ENCODE measurements around the gene C9orf152.
"Not testable (repeated sequence)": the region's sequence is repeated elsewhere in the genome, so short reads cannot be mapped to it uniquely, and the experiment has no call there.

Gene C9orf152, protein sequence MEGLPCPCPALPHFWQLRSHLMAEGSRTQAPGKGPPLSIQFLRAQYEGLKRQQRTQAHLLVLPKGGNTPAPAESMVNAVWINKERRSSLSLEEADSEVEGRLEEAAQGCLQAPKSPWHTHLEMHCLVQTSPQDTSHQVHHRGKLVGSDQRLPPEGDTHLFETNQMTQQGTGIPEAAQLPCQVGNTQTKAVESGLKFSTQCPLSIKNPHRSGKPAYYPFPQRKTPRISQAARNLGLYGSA

GRCh38 chr9:110208031-110208430 lies at the start of gene C9orf152:
C9orf152 (minus strand) TSS chr9:110208159; CDS start chr9:110207579, 580 bp downstream.
- DNase-seq = no peak

GRCh38 chr9:110257097-110257841 lies 49.3 kb upstream of the C9orf152 start:
- DNase-seq = no peak

DNA sequence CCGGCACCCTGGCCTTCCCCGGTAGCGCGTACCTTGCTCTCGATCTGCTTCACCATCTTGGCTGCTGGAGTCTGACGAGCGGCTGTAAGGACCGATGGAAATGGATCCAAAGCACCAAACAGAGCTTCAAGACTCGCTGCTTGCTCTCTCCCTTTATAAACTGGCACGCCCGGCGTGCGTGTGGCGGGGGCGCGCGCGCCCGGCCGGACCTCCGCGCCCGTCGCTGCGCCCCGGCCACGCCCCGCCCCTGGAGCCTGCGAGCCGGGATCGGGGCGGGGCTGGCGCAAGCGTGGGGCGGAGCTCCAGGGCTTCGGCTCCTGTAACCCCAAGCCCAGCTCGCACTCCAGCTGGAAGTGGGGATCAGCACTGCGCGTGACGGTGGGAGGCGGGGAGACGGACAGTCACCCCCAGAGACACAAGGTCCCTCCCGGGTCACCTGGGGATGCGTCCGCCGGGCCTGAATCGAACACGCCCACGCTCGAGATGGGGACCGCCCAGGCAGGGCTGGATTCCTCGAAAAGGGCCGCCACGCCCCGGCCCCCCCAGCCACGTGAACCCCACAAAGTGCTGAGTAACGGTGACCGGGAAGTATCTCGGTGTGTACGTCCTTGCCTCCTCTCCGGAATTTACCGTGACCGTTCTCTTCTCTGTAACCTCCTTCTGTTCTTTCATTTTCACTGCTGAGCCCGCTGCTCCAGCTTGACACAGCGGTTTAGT lies 48.6 kb upstream of the C9orf152 start, which contains the start of gene TXN:
Gene TXN (minus strand): TSS at position 128 of the 717 bp plus-strand sequence. CDS start 72 bp downstream, at position 56.
- DNase-seq = peak; percentile 69

- no peak for DNase-seq
Measured at GRCh38 chr9:110255463-110256379, 47.8 kb upstream of the C9orf152 start.

DNA sequence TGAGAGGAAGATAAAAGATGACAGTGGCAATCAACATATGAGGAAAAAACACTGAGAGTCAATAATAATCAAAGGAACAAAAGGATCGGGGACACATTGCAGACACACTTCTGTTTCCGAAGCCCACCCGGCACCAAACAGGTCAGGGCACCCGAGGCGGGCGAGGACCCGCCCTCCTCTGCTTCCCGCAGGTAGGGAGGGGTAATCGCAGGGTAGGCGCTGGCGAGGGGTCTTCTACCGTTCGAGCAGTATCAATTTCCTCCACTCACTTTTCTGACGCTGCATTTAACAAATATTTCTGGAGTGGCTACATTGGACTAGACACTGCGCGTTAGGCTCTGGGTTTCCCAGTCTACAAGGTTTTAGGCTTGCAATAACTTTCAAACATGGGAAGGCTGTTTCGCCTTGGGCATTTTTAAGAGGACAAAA lies 47.1 kb upstream of the C9orf152 start:
- no peak for DNase-seq

DNA sequence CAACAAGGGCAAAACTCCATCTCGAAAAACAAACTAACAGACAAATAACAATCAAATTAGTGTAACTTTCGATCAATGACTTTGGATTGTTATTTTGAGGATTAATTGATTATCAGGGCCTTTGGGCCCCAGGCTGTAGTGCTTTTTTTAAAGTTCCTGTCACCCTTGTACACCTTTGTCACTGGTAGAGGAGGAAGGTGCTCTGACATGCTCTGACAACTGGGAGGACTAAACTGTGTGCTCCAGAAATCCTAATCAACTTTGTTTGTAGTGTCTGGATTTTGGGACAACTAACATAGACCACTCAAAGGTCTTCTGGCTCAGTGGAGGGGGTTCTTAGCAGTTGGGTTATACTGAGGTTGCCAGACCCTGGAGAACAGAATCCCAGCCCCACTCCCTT lies 46.5 kb upstream of the C9orf152 start:
- DNase-seq = no peak

- no peak for DNase-seq
Measured at GRCh38 chr9:110252509-110253139, 44.7 kb upstream of the C9orf152 start.

GRCh38 chr9:110251770-110252169 lies 43.8 kb upstream of the C9orf152 start:
- not testable (repeated sequence) for DNase-seq

GRCh38 chr9:110251212-110251611 lies 43.3 kb upstream of the C9orf152 start:
- DNase-seq = no peak

DNA sequence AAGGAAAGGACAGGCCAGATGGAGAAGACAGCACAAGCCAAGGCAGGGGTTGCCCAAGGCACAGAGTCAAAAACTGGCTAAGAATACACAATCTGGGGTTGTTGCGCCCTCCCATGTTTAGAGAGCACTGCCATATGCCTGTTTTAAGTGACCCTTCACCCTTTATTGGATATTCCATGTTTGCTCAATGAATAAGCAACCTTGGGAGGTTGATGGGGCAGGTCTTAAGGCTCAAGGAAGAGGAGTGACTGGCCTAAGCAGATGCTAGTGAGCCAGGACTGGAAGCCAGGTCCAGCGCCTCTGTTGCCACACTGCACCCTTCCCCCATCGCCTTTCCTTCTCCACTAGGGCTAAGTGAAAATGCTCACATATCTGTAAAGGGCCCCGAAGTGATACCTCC lies 41.6 kb upstream of the C9orf152 start:
- no peak for DNase-seq

DNA sequence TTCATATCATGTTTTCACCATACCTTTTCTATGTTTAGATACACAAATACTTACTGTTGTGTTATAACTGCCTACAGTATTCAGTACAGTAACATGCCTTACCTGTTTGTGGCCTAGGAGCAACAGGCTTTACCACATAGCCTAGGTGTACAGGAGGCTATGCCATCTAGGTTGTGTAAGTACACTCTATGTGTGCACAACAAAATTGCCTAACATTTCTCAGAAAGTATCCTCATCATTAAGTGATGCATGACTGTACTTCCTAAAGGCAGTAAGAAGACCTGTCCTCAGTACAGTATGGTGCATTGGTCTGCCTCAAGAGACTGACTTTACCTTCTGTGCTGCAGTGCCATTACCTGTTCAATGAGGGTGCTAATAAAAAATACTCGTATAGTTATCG lies 40.4 kb upstream of the C9orf152 start:
- DNase-seq = no peak

DNA sequence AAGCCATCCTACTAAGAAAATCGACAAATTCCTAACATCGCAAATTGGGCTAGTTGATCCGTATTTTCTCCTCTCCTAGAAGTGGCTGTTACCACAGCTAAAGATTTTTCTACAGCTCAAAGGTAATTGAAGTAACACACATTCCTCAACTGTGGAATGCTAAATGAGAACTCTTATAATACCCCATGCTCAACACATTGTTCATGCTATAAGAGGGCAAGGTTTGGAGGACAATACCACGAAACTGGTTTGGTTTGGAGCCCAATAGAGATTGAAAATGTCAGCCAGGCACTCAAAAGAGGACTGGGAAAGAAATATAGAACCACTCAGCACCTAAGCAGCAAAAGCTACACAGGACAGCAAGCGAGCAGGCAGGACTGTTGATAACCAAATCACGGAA lies 38.3 kb upstream of the C9orf152 start:
- DNase-seq = no peak

- DNase-seq = no peak
Measured at GRCh38 chr9:110244616-110245015, 36.7 kb upstream of the C9orf152 start.

- DNase-seq = no peak
Measured at GRCh38 chr9:110241858-110242321, 33.9 kb upstream of the C9orf152 start.

DNA sequence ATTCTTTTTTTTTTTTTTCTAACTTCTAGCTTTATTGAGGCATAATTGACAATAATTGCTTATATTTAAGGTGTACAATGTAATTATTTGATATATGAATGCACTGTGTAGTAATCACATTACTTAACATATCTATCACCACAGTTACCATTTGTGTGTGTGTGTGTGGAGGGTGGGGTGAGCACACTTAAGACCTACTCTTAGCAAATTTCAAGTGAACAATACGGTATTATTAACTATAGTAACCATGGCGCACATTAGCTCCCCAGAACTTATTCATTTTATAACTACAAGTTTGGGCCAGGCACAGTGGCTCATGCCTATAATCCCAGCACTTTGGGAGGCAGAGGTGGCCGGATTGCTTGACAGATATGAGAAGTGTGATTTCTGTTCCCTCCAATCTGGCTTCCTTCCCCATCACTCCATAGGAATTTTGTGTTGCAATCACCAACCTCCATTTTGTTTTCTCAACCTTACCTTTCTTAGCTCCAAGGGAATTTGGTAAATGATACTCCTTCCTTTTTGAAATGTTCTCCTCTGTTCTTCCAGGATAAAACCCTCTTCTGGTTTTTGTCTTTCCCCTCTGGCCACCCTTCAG lies 33.4 kb upstream of the C9orf152 start:
- DNase-seq = no peak

GRCh38 chr9:110240198-110240597 lies 32.2 kb upstream of the C9orf152 start:
- DNase-seq = no peak

GRCh38 chr9:110228321-110228720 lies 20.4 kb upstream of the C9orf152 start:
- DNase-seq = no peak

DNA sequence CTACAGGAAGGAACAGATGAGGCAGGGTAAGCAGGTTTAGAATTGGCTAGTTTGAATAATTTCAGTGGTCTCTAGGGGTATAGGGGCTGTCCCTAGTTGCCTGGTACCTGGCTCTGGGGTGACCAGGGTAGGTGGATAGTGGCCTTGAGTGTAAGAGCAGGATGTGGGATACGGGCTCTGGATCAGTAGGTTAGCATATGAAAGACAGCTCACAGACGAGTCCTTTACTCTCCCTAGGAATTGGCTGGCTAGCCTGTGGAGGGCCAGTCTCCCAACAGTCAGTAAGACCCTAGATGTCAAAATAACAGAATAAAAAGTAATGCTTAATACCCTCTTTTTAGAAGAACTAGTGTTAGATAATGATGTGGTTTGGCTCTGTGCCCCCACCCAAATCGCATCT lies 16.6 kb upstream of the C9orf152 start:
- no peak for DNase-seq

- DNase-seq = no peak
Measured at GRCh38 chr9:110220809-110221208, 12.8 kb upstream of the C9orf152 start.

DNA sequence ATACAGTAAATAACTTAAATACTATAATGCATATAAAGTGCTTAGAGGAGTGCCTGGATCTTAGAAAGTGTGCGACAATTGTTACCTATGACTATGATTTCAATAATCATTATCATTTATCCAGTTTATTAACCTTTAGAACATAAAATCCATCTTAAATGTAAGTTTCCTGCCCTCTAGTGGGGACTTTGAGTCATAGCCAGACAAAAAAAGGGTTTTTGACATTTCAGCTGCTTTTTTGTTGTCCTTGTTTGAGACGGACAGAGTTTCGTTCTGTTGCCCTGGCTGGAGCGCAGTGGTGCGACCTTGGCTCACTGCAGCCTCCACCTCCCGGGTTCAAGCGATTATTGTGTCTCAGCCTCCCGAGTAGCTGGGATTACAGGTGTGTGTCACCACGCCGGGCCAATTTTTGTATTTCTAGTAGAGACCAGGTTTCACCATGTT lies 9.7 kb upstream of the C9orf152 start:
- no peak for DNase-seq

- DNase-seq = no peak
Measured at GRCh38 chr9:110214586-110215355, 6.8 kb upstream of the C9orf152 start.

Measured in NCI-H1048 (cell line).